K562 (cell line): ENCODE data around the gene PBXIP1. TPM values are rescaled to one million over a fixed set of nuclear protein-coding genes. Genes with fewer than 3 reads are reported as not detected.

ENCODE experiments used
- E2F8 ChIP-seq: fragments of 450-650 bp; IDR thresholded peaks from 2 replicates; pipeline ENCODE4 v1.7.1; 2018; ENCODE audit warnings: mild to moderate bottlenecking, low read depth; ENCODE audit not compliant: partially characterized antibody
- EP400 ChIP-seq: fragments of 450-650 bp; IDR thresholded peaks from 2 replicates; pipeline ENCODE4 v1.6.1; 2017; ENCODE audit warnings: antibody characterized with exemption, mild to moderate bottlenecking, moderate library complexity
- FOSL1 ChIP-seq: fragments of 200-800 bp; sonication (Bioruptor generic); conservative IDR thresholded peaks from 2 replicates; pipeline ENCODE4 v1.6.1; 2016; ENCODE audit warnings: missing genetic modification characterization, missing compliant biosample characterization
- HES1 ChIP-seq: fragments of 450-650 bp; IDR thresholded peaks from 2 replicates; pipeline ENCODE4 v1.6.1; 2016; ENCODE audit warnings: low read depth, mild to moderate bottlenecking, moderate library complexity
- HOMEZ ChIP-seq: fragments of 250-450 bp; sonication (Bioruptor Pico); IDR thresholded peaks from 2 replicates; pipeline ENCODE4 v1.4.0; 2020; ENCODE audit warnings: mild to moderate bottlenecking, moderate library complexity
- JUND ChIP-seq, 2 experiments: IDR thresholded peaks; 2 replicates in 1 of 2; 3 replicates in 1 of 2; pipeline ENCODE4 v1.6.1; 2011; ENCODE audit warnings: borderline replicate concordance in 2 of 2, low read depth in 2 of 2, low read length in 2 of 2, improper control_type of control experiment in 1 of 2, missing biosample characterization in 1 of 2, missing genetic modification characterization in 1 of 2, missing genetic modification reagents in 1 of 2
- MBD2 ChIP-seq: sonication (generic); IDR thresholded peaks from 2 replicates; pipeline ENCODE4 v1.6.1; 2016; ENCODE audit warnings: low read depth, borderline replicate concordance
- NR2C1 ChIP-seq, 2 experiments: fragments of 450-650 bp; IDR thresholded peaks; 2 replicates each; pipeline ENCODE4 v1.6.1; 2017; ENCODE audit warnings: mild to moderate bottlenecking in 2 of 2, antibody characterized with exemption in 1 of 2, inconsistent platforms in 1 of 2, missing compliant biosample characterization in 1 of 2, missing genetic modification characterization in 1 of 2
- PBX2 ChIP-seq, 2 experiments: IDR thresholded peaks in 1 of 2; conservative IDR thresholded peaks in 1 of 2; 2 replicates each; pipeline ENCODE4 v1.6.1; 2016; ENCODE audit warnings: low read depth in 2 of 2, mild to moderate bottlenecking in 1 of 2, missing compliant biosample characterization in 1 of 2, missing genetic modification characterization in 1 of 2, moderate library complexity in 1 of 2
- PHTF2 ChIP-seq: fragments of 250-450 bp; sonication (Bioruptor Pico); IDR thresholded peaks from 2 replicates; pipeline ENCODE4 v1.5.0; 2021; ENCODE audit warnings: mild to moderate bottlenecking
- RBM39 ChIP-seq: fragments of 200-400 bp; formaldehyde crosslinking; optimal IDR thresholded peaks from 2 replicates; pipeline ENCODE3; 2018; ENCODE audit warnings: low read depth, low read length
- SAFB ChIP-seq: fragments of 200-400 bp; formaldehyde crosslinking; IDR thresholded peaks from 2 replicates; pipeline ENCODE4 v1.6.1; 2017; ENCODE audit warnings: low read depth, low read length, borderline replicate concordance
- SNAPC5 ChIP-seq: fragments of 250-450 bp; sonication (Bioruptor Pico); IDR thresholded peaks from 2 replicates; pipeline ENCODE4 v1.8.0; 2021; ENCODE audit warnings: moderate library complexity, mild to moderate bottlenecking, inconsistent platforms
- STAT5B ChIP-seq: fragments of 250-450 bp; sonication (Bioruptor Pico); IDR thresholded peaks from 2 replicates; pipeline ENCODE4 v1.8.0; 2021; ENCODE audit warnings: mild to moderate bottlenecking, inconsistent platforms
- TAF1 ChIP-seq: IDR thresholded peaks from 2 replicates; pipeline ENCODE4 v1.6.1; 2011; ENCODE audit warnings: mild to moderate bottlenecking, low read length, moderate library complexity; ENCODE audit not compliant: insufficient read depth, control insufficient read depth, severe bottlenecking; ENCODE audit errors: extremely low read depth
- polyA plus RNA-seq, 8 experiments: library from polyadenylated mRNA; depleted of rRNA in 4 of 8; stranded (reverse) in 5 of 8; unstranded in 3 of 8; fragments of >200 nt; fragmentation: Nextera tagmentation in 2 of 8; fragmentation: Illumina TruSeq in 1 of 8; extraction: Ambion mirVana in 2 of 8; extraction: Trizol in 1 of 8; gene quantifications; 2 replicates each; pipeline versions ENCODE4 v1.2.1 to v1.2.3, GENCODE V29; 2011 to 2014; ENCODE audit warnings: inconsistent platforms in 1 of 8, missing spikeins in 1 of 8
- total RNA-seq, 7 experiments: library from RNA; depleted of rRNA in 6 of 7; stranded (reverse); fragments of >200 nt in 6 of 7; fragmentation: Illumina TruSeq in 2 of 7; extraction: Trizol in 2 of 7; gene quantifications; 2 replicates each; pipeline versions ENCODE4 v1.2.1 to v1.2.3, GENCODE V29; 2011 to 2021; ENCODE audit warnings: low replicate concordance in 1 of 7

PBXIP1 gene
- total and polyA plus RNA-seq, 9 of the 15 experiments (the other 6 are each of a cell fraction or from before 2014, with no cell fraction given): 0.13 to 8.3 (median 5.8) TPM

GRCh38 chr1:155003766-155004351 lies 48.0 kb upstream of the PBXIP1 start (continued):
- TF ChIP-seq PBX2 (CRISPR knock-in tag; IDR thresholded peaks at IDR 0.05; ENCODE audit: low read depth): no peak
- no peak for TF ChIP-seq PBX2 (tag; conservative IDR thresholded peaks at IDR 0.05; ENCODE audit: low read depth)
- TF ChIP-seq HOMEZ (CRISPR knock-in tag): no peak
- 0 out of 2 replicates have a peak, but pooled peaks have one; percentile 19 for TF ChIP-seq FOSL1 (tag)
- TF ChIP-seq EP400: peak; percentile 58
- TF ChIP-seq MBD2: no peak
- no peak for TF ChIP-seq NR2C1 (IDR thresholded peaks at IDR 0.05)
- TF ChIP-seq NR2C1 (tag; IDR thresholded peaks at IDR 0.05): no peak
- TF ChIP-seq RBM39: no peak
- no peak for TF ChIP-seq SAFB
- peak; percentile 14 for TF ChIP-seq TAF1
- TF ChIP-seq STAT5B (CRISPR knock-in tag): no peak
- TF ChIP-seq HES1: no peak
- no peak for TF ChIP-seq SNAPC5 (CRISPR knock-in tag)
- no peak for TF ChIP-seq E2F8
- peak; percentile 76 for TF ChIP-seq JUND (IDR thresholded peaks at IDR 0.05; ENCODE audit: borderline replicate concordance, low read depth, low read length)
- peak; percentile 36; the same call in 1 of the 3 replicates for TF ChIP-seq JUND (tag; IDR thresholded peaks at IDR 0.05; ENCODE audit: borderline replicate concordance, low read depth, low read length)
- TF ChIP-seq PHTF2 (CRISPR knock-in tag): no peak
